Measurements from ENCODE around the gene KNSTRN. TPM values are rescaled to one million over a fixed set of nuclear protein-coding genes. Genes with fewer than 3 reads are reported as not detected.

KNSTRN gene
- total and polyA plus RNA-seq, 8 donors, result 2.2 to 8.4 (median 3.5) TPM

GRCh38 chr15:40354408-40355171 lies 27.9 kb upstream of the KNSTRN start:
- no peaks in the 10 kb centered on the region for H3K27me3 ChIP-seq
- H3K4me1 ChIP-seq, result peaks cover 0 to 3% (median 0%) of the 10 kb centered on the region in 3 donors
- H3K27ac ChIP-seq, result no peak overlapping the region
- no peaks in the 10 kb centered on the region for H3K9me3 ChIP-seq
- no peak for TF ChIP-seq CTCF (IDR thresholded peaks at IDR 0.05)
- FAIRE-seq (no peak), DNase-seq (no peak), ATAC-seq (no peak)
- no peak overlapping the region for H3K4me3 ChIP-seq
- intact Hi-C loops (cut with DNase I), result no loop called here
- 53 to 57% methylated on average over 9 of the region's 9 CpGs for WGBS, 2 donors
- no peaks in the 10 kb centered on the region for H3K36me3 ChIP-seq

- intact Hi-C loops (cut with DNase I), result no loop called here
- Histone ChIP-seq H3K27me3 (no peaks in the 10 kb centered on the region), H3K4me3 (no peak overlapping the region), H3K27ac (no peak overlapping the region), H3K9me3 (no peaks in the 10 kb centered on the region), H3K4me1 (peaks cover 0 to 3% (median 0%) of the 10 kb centered on the region in 3 donors), H3K36me3 (no peaks in the 10 kb centered on the region)
- no peak for FAIRE-seq
- WGBS, 2 donors, result 70 to 86% methylated on average over 3 to 5 of the region's 5 CpGs
- no peak for ATAC-seq
- no peak for TF ChIP-seq CTCF (IDR thresholded peaks at IDR 0.05)
- no peak for DNase-seq
Measured at GRCh38 chr15:40355976-40356585, 26.4 kb upstream of the KNSTRN start.

GRCh38 chr15:40357246-40357645 lies 25.3 kb upstream of the KNSTRN start:
- no peak for ATAC-seq
- H3K36me3 ChIP-seq, result no peaks in the 10 kb centered on the region
- H3K9me3 ChIP-seq, result no peaks in the 10 kb centered on the region
- no peak for TF ChIP-seq CTCF (IDR thresholded peaks at IDR 0.05)
- DNase-seq, result no peak
- peak overlapping the region in 1 of 4 donors; percentile 61 for H3K4me3 ChIP-seq
- intact Hi-C loops (cut with DNase I), result no loop called here
- H3K27ac ChIP-seq, result no peak overlapping the region
- WGBS, 2 donors, result 31 to 42% methylated on average over 1 of the region's 1 CpG
- peaks cover 0 to 3% (median 0%) of the 10 kb centered on the region in 3 donors for H3K4me1 ChIP-seq
- no peak for FAIRE-seq
- no peaks in the 10 kb centered on the region for H3K27me3 ChIP-seq

- 2 to 4% methylated on average over 43 to 82 of the region's 82 CpGs for WGBS, 2 donors
- Histone ChIP-seq H3K9me3 (no peaks in the 10 kb centered on the region), H3K4me1 (peaks cover 0 to 3% (median 0%) of the 10 kb centered on the region in 3 donors), H3K27ac (no peak within 1 kb of the TSS), H3K27me3 (no peaks in the 10 kb centered on the region), H3K4me3 (peak within 1 kb of the TSS; percentile 34 to 61 (median 39)), H3K36me3 (no peaks in the 10 kb centered on the region)
- ATAC-seq (peak; percentile 93 to 96 (median 95)), FAIRE-seq (no peak), DNase-seq (peak; percentile 80 to 98 (median 93))
- intact Hi-C loops (cut with DNase I), result no loop called here
- TF ChIP-seq CTCF (IDR thresholded peaks at IDR 0.05), result no peak
Measured at GRCh38 chr15:40357723-40358470, 24.6 kb upstream of the KNSTRN start, which contains the start of gene DISP2. Gene DISP2, plus strand, starts transcription at chr15:40358219. Its CDS starts 103 bp downstream, at chr15:40358322.
